H1 (cell line): Measurements from ENCODE around the gene IGSF11. TPM values are rescaled to one million over a fixed set of nuclear protein-coding genes. Genes with fewer than 3 reads are reported as not detected.

Experiments
- CTCF ChIA-PET: fragments of 300-600 bp; sonication (Branson Sonifier 250); formaldehyde crosslinking; loops from one replicate; lab custom pipeline; 2021; ENCODE audit not compliant: partially characterized antibody; lab: Charles Lee
- POLR2A ChIA-PET: fragments of 300-600 bp; sonication (Branson Sonifier 250); formaldehyde crosslinking; loops from one replicate; lab custom pipeline; 2021; ENCODE audit warnings: inconsistent platforms; ENCODE audit not compliant: partially characterized antibody; lab: Charles Lee
- DNase-seq, 2 experiments: peaks; one replicate each; pipeline versions ENCODE4 v3.0.0 to v3.0.0-alpha.2; 2010 to 2022; ENCODE audit warnings: low spot score in 2 of 2, low read depth in 1 of 2, mixed read lengths in 1 of 2
- FAIRE-seq: peaks from 2 replicates; lab custom pipeline; 2011; peaks lifted over from hg19 to GRCh38; lab: Jason Lieb, UNC
- H2AFZ ChIP-seq: 2 replicates; pipeline ENCODE4 v1.8.1; 2012; ENCODE audit warnings: low read length, inconsistent platforms
- H2AK5ac ChIP-seq: 2 replicates; pipeline ENCODE4 v1.6.1; 2013; ENCODE audit warnings: low read depth, low read length
- H2BK120ac ChIP-seq: replicated peaks from 2 replicates; pipeline ENCODE3; 2013; ENCODE audit warnings: low read depth, low read length, inconsistent platforms
- H2BK12ac ChIP-seq: 2 replicates; pipeline ENCODE4 v1.6.1; 2013; ENCODE audit warnings: low read depth, low read length
- H2BK15ac ChIP-seq: 2 replicates; pipeline ENCODE4 v1.6.1; 2013; ENCODE audit warnings: low read length
- H2BK20ac ChIP-seq: 2 replicates; pipeline ENCODE4 v1.6.1; 2013; ENCODE audit warnings: low read length
- H2BK5ac ChIP-seq: 2 replicates; pipeline ENCODE4 v1.6.1; 2013; ENCODE audit warnings: low read depth, low read length
- H3K14ac ChIP-seq: 2 replicates; pipeline ENCODE4 v1.6.1; 2013; ENCODE audit warnings: inconsistent platforms; ENCODE audit not compliant: insufficient read length
- H3K18ac ChIP-seq: 2 replicates; pipeline ENCODE4 v1.6.1; 2013; ENCODE audit warnings: low read length; ENCODE audit errors: extremely low read depth
- H3K23ac ChIP-seq: 2 replicates; pipeline ENCODE4 v1.6.1; 2013; ENCODE audit warnings: inconsistent platforms; ENCODE audit not compliant: insufficient read length
- H3K23me2 ChIP-seq: 2 replicates; pipeline ENCODE4 v1.6.1; 2013; ENCODE audit warnings: low read depth, low read length
- H3K27ac ChIP-seq: 2 replicates; pipeline ENCODE4 v1.6.1; 2011; ENCODE audit warnings: low read depth, low read length, inconsistent platforms
- H3K27me3 ChIP-seq, 4 experiments: replicated peaks in 1 of 4; 1 replicate in 1 of 4; 2 replicates in 3 of 4; pipeline versions ENCODE4 v1.6.1 to v1.8.1; 2011 to 2013; ENCODE audit warnings: low read length in 3 of 4, mild to moderate bottlenecking in 3 of 4, inconsistent platforms in 2 of 4, mixed read lengths in 2 of 4, moderate library complexity in 1 of 4; ENCODE audit not compliant: control insufficient read depth in 3 of 4, insufficient read depth in 3 of 4; ENCODE audit errors: extremely low read depth in 1 of 4
- H3K36me3 ChIP-seq, 4 experiments: 2 replicates each; pipeline versions ENCODE4 v1.6.1 to v1.8.1; 2011 to 2013; ENCODE audit warnings: mild to moderate bottlenecking in 4 of 4, low read length in 3 of 4, moderate library complexity in 2 of 4, control low read depth in 1 of 4, inconsistent platforms in 1 of 4; ENCODE audit not compliant: insufficient read depth in 4 of 4, control insufficient read depth in 2 of 4
- H3K4ac ChIP-seq: replicated peaks from 2 replicates; pipeline ENCODE3; 2013; ENCODE audit warnings: low read length, low read depth, mixed read lengths, inconsistent platforms; ENCODE audit not compliant: insufficient read length
- H3K4me1 ChIP-seq, 4 experiments: replicated peaks in 1 of 4; 1 replicate in 1 of 4; 2 replicates in 3 of 4; pipeline versions ENCODE4 v1.6.1 to v1.8.1; 2011 to 2013; ENCODE audit warnings: low read length in 3 of 4, inconsistent platforms in 2 of 4, mixed read lengths in 1 of 4; ENCODE audit not compliant: insufficient read depth in 4 of 4, control insufficient read depth in 3 of 4
- H3K4me2 ChIP-seq, 2 experiments: 2 replicates each; pipeline versions ENCODE4 v1.6.1 to v1.8.1; 2011 to 2013; ENCODE audit warnings: low read depth in 2 of 2, low read length in 2 of 2, control low read depth in 1 of 2, inconsistent platforms in 1 of 2, mild to moderate bottlenecking in 1 of 2; ENCODE audit not compliant: insufficient read depth in 1 of 2
- H3K4me3 ChIP-seq, 4 experiments: fragments of 200-600, 300-600 bp in 1 of 4; sonication (generic), shearing (Covaris generic), sonication (Bioruptor Twin) in 1 of 4; 2 replicates each; pipeline versions ENCODE4 v1.5.1 to v1.8.1; 2011 to 2016; ENCODE audit warnings: low read length in 4 of 4, low read depth in 3 of 4, control low read depth in 2 of 4, inconsistent platforms in 2 of 4, mild to moderate bottlenecking in 2 of 4, mixed read lengths in 1 of 4, moderate library complexity in 1 of 4; ENCODE audit not compliant: insufficient read depth in 2 of 4; ENCODE audit errors: extremely low read depth in 1 of 4
- H3K56ac ChIP-seq: replicated peaks from 2 replicates; pipeline ENCODE3; 2013; ENCODE audit warnings: low read depth, mild to moderate bottlenecking, mixed read lengths, low read length, inconsistent platforms; ENCODE audit not compliant: insufficient read length
- H3K79me1 ChIP-seq: 2 replicates; pipeline ENCODE4 v1.6.1; 2013; ENCODE audit warnings: low read depth, low read length, control low read depth
- H3K79me2 ChIP-seq, 2 experiments: 2 replicates each; pipeline versions ENCODE4 v1.6.1 to v1.8.1; 2012 to 2013; ENCODE audit warnings: low read length in 2 of 2, mild to moderate bottlenecking in 2 of 2, inconsistent platforms in 1 of 2; ENCODE audit not compliant: insufficient read depth in 2 of 2, control insufficient read depth in 1 of 2
- H3K9ac ChIP-seq, 4 experiments: replicated peaks in 1 of 4; 1 replicate in 1 of 4; 2 replicates in 3 of 4; pipeline versions ENCODE4 v1.6.1 to v1.8.1; 2011 to 2013; ENCODE audit warnings: low read depth in 3 of 4, low read length in 3 of 4, control low read depth in 2 of 4, mild to moderate bottlenecking in 2 of 4, moderate library complexity in 2 of 4, inconsistent platforms in 1 of 4; ENCODE audit errors: extremely low read depth in 1 of 4
- H3K9me3 ChIP-seq, 2 experiments: 2 replicates each; pipeline versions ENCODE4 v1.6.1 to v1.8.1; 2012 to 2013; ENCODE audit warnings: mild to moderate bottlenecking in 2 of 2, moderate library complexity in 2 of 2, control low read depth in 1 of 2, inconsistent platforms in 1 of 2, low read depth in 1 of 2, low read length in 1 of 2, mixed read lengths in 1 of 2; ENCODE audit not compliant: insufficient read depth in 2 of 2
- H4K20me1 ChIP-seq, 2 experiments: replicated peaks in 1 of 2; 2 replicates each; pipeline versions ENCODE3 to v1.8.1; 2011 to 2013; ENCODE audit warnings: inconsistent platforms in 2 of 2, low read length in 2 of 2, mild to moderate bottlenecking in 1 of 2; ENCODE audit not compliant: insufficient read depth in 2 of 2, control insufficient read depth in 1 of 2
- H4K5ac ChIP-seq: 2 replicates; pipeline ENCODE4 v1.6.1; 2013; ENCODE audit warnings: low read length, low read depth, mixed read lengths, inconsistent platforms; ENCODE audit not compliant: insufficient read length
- H4K8ac ChIP-seq: 2 replicates; pipeline ENCODE4 v1.8.0; 2013; ENCODE audit warnings: mild to moderate bottlenecking, moderate library complexity, low read length, inconsistent platforms; ENCODE audit not compliant: insufficient read depth; ENCODE audit errors: extremely low read depth
- H4K91ac ChIP-seq: replicated peaks from 2 replicates; pipeline ENCODE3; 2013; ENCODE audit warnings: low read length, mixed read lengths, inconsistent platforms; ENCODE audit not compliant: insufficient read length
- ATF2 ChIP-seq: IDR thresholded peaks from 2 replicates; pipeline ENCODE4 v1.6.1; 2012; ENCODE audit warnings: low read length, inconsistent platforms
- ATF3 ChIP-seq: IDR thresholded peaks from 2 replicates; pipeline ENCODE4 v1.6.1; 2011; ENCODE audit warnings: low read depth, mild to moderate bottlenecking, low read length; ENCODE audit not compliant: insufficient read depth
- CBX5 ChIP-seq: fragments of 300-800, 300-1000 bp; sonication (generic); IDR thresholded peaks from 2 replicates; pipeline ENCODE4 v1.7.1; 2016; ENCODE audit warnings: antibody characterized with exemption, low read length, low read depth
- CREB1 ChIP-seq: IDR thresholded peaks from 2 replicates; pipeline ENCODE4 v1.6.1; 2012; ENCODE audit warnings: inconsistent platforms
- FOSL1 ChIP-seq: IDR thresholded peaks from 2 replicates; pipeline ENCODE4 v1.6.1; 2011; ENCODE audit warnings: mild to moderate bottlenecking, low read depth, low read length, moderate library complexity; ENCODE audit not compliant: insufficient read depth
- KDM5A ChIP-seq: fragments of 200-600 bp; IDR thresholded peaks from 2 replicates; pipeline ENCODE4 v1.7.1; 2012; ENCODE audit warnings: mild to moderate bottlenecking, low read length, inconsistent platforms, mixed read lengths
- MAFK ChIP-seq: IDR thresholded peaks from 2 replicates; pipeline ENCODE4 v1.6.1; 2012; ENCODE audit warnings: low read depth, mild to moderate bottlenecking, improper control_type of control experiment, low read length
- RFX5 ChIP-seq: IDR thresholded peaks from 2 replicates; pipeline ENCODE4 v1.6.1; 2011; ENCODE audit warnings: low read depth, low read length, improper control_type of control experiment, borderline replicate concordance
- RNF2 ChIP-seq: fragments of 200-900, 300-1000 bp; sonication (generic); IDR thresholded peaks from 2 replicates; pipeline ENCODE4 v1.7.1; 2016; ENCODE audit warnings: borderline replicate concordance, low read depth, mild to moderate bottlenecking, antibody characterized with exemption, low read length; ENCODE audit not compliant: poor library complexity, severe bottlenecking; ENCODE audit errors: missing control alignments
- TAF7 ChIP-seq: optimal IDR thresholded peaks from 2 replicates; pipeline ENCODE3; 2011; ENCODE audit warnings: low read depth, mild to moderate bottlenecking, inconsistent platforms, low read length, moderate library complexity, borderline replicate concordance
- ZNF274 ChIP-seq: IDR thresholded peaks from 2 replicates; pipeline ENCODE4 v1.7.0; 2012; ENCODE audit warnings: low read length, borderline replicate concordance; ENCODE audit errors: extremely low read depth
- WGBS, 2 experiments: shearing (Covaris generic) in 1 of 2; methylation state at CpG; one replicate each; pipeline versions ENCODE4 v1.1.6 to v1.1.7; 2013 to 2015; ENCODE audit warnings: low lambda C conversion rate in 2 of 2, mixed read lengths in 2 of 2, inconsistent platforms in 1 of 2, low coverage in 1 of 2, missing lambda C conversion rate in 1 of 2; ENCODE audit not compliant: insufficient replicate concordance in 2 of 2, insufficient coverage in 1 of 2, insufficient read length in 1 of 2; ENCODE audit errors: extremely low coverage in 1 of 2, missing lambda C conversion rate in 1 of 2; 5-methylcytosine and 5-hydroxymethylcytosine counted together
- polyA plus RNA-seq, 7 experiments: library from polyadenylated mRNA; depleted of rRNA in 3 of 7; stranded (reverse) in 5 of 7; unstranded in 2 of 7; fragments of >200 nt in 5 of 7; fragments of 200-250 nt in 2 of 7; gene quantifications; 1 replicate in 5 of 7; 2 replicates in 1 of 7; 4 replicates in 1 of 7; pipeline versions ENCODE4 v1.2.1 to v1.2.3, GENCODE V29; 2011 to 2013; ENCODE audit warnings: missing spikeins in 2 of 7, mixed read lengths in 2 of 7
- total RNA-seq: library from RNA; stranded (reverse); fragmentation: NEBNext Ultra II Directional; extraction: Animal tissue kit (Norgen Biotek cat#: 25700); gene quantifications from 2 replicates; pipeline ENCODE4 v1.2.1, GENCODE V29; 2021

Gene IGSF11
- total and polyA plus RNA-seq, 2 of the 8 experiments (the other 6 are each of a cell fraction or from before 2014, with no cell fraction given) = 1.1 to 4.1 TPM

GRCh38 chr3:118936811-118937210 lies 97.8 kb downstream of the IGSF11 start:
- POLR2A ChIA-PET = no interaction called here
- CTCF ChIA-PET = no interaction called here
- Histone ChIP-seq H3K4me1 (no peaks in the 10 kb centered on the region), H3K4me2 (no peak overlapping the region), H3K36me3 (no peaks in the 10 kb centered on the region), H4K8ac (no peak overlapping the region), H3K4ac (no peak overlapping the region), H2BK120ac (no peak overlapping the region), H3K23ac (no peak overlapping the region), H2BK20ac (no peak overlapping the region), H3K4me3 (no peak overlapping the region), H4K91ac (no peak overlapping the region), H3K9ac (no peak overlapping the region), H2BK5ac (no peak overlapping the region), H3K27me3 (no peaks in the 10 kb centered on the region), H2BK15ac (no peak overlapping the region), H3K27ac (no peak overlapping the region), H3K23me2 (no peaks in the 10 kb centered on the region), H2AFZ (no peak overlapping the region), H3K79me2 (no peaks in the 10 kb centered on the region), H4K20me1 (no peaks in the 10 kb centered on the region), H3K14ac (no peak overlapping the region), H4K5ac (no peak overlapping the region), H3K9me3 (no peaks in the 10 kb centered on the region), H3K79me1 (no peaks in the 10 kb centered on the region), H2BK12ac (no peak overlapping the region), H3K18ac (no peak overlapping the region), H3K56ac (no peak overlapping the region), H2AK5ac (no peak overlapping the region)
- 75% methylated on average over 1 of the region's 1 CpG; no CpG with 5 or more reads in 1 of the 2 experiments for WGBS, 2 experiments
- no peak for FAIRE-seq
- no peak for DNase-seq
- no peak for TF ChIP-seq MAFK
- no peak for TF ChIP-seq ZNF274
- TF ChIP-seq CBX5 = no peak
- TF ChIP-seq RNF2 = no peak
- TF ChIP-seq CREB1 = no peak
- TF ChIP-seq TAF7 = no peak
- no peak for TF ChIP-seq RFX5
- no peak for TF ChIP-seq FOSL1
- no peak for TF ChIP-seq KDM5A
- TF ChIP-seq ATF2 = no peak
- no peak for TF ChIP-seq ATF3
